WTC11 (cell line): Measurements from ENCODE around the gene ZIC5.

Experiments
- JUN ChIP-seq: sonication (generic); formaldehyde crosslinking; IDR thresholded peaks from 2 replicates; pipeline ENCODE4 v1.8.0; 2023; ENCODE audit warnings: mild to moderate bottlenecking, missing genetic modification reagents
- NFYB ChIP-seq: sonication (generic); formaldehyde crosslinking; conservative IDR thresholded peaks from 2 replicates; pipeline ENCODE4 v1.8.0; 2022; ENCODE audit warnings: low read depth, missing genetic modification reagents
- TEAD1 ChIP-seq: sonication (generic); formaldehyde crosslinking; IDR thresholded peaks from 2 replicates; pipeline ENCODE4 v1.8.0; 2022; ENCODE audit warnings: mild to moderate bottlenecking, missing genetic modification reagents
- TEAD4 ChIP-seq: sonication (generic); formaldehyde crosslinking; IDR thresholded peaks from 2 replicates; pipeline ENCODE4 v1.8.0; 2022; ENCODE audit warnings: mild to moderate bottlenecking, missing genetic modification reagents
- ZNF423 ChIP-seq: fragments of 250-450 bp; sonication (Bioruptor Pico); IDR thresholded peaks from 2 replicates; pipeline ENCODE4 v2.1.2; 2022; ENCODE audit warnings: mild to moderate bottlenecking, moderate library complexity
- ZNF671 ChIP-seq: fragments of 250-450 bp; sonication (Bioruptor Pico); IDR thresholded peaks from 2 replicates; pipeline ENCODE4 v1.8.0; 2021; ENCODE audit warnings: mild to moderate bottlenecking
- TF ChIP-seq, protein P1 (sequence below): fragments of 200-600 bp; IDR thresholded peaks from 2 replicates; pipeline ENCODE4 v1.8.0; 2022; ENCODE audit warnings: antibody characterized with exemption
- TF ChIP-seq, protein P2 (sequence below): sonication (generic); formaldehyde crosslinking; IDR thresholded peaks from 2 replicates; pipeline ENCODE4 v1.8.1; 2023; ENCODE audit warnings: mild to moderate bottlenecking, missing genetic modification reagents, moderate library complexity
- TF ChIP-seq, protein P3 (sequence below): sonication (generic); formaldehyde crosslinking; IDR thresholded peaks from 2 replicates; pipeline ENCODE4 v1.8.0; 2022; ENCODE audit warnings: missing genetic modification reagents
- TF ChIP-seq, protein P4 (sequence below): fragments of 250-450 bp; sonication (Bioruptor Pico); IDR thresholded peaks from 2 replicates; pipeline ENCODE4 v1.9.0; 2021; ENCODE audit warnings: mild to moderate bottlenecking, borderline replicate concordance
- TF ChIP-seq, protein P5 (sequence below): sonication (generic); formaldehyde crosslinking; IDR thresholded peaks from 2 replicates; pipeline ENCODE4 v1.8.0; 2022; ENCODE audit warnings: mild to moderate bottlenecking, missing genetic modification reagents
- TF ChIP-seq, protein P6 (sequence below): sonication (generic); formaldehyde crosslinking; IDR thresholded peaks from 2 replicates; pipeline ENCODE4 v1.8.1; 2022; ENCODE audit warnings: mild to moderate bottlenecking, missing genetic modification reagents, moderate library complexity, borderline replicate concordance

DNA sequence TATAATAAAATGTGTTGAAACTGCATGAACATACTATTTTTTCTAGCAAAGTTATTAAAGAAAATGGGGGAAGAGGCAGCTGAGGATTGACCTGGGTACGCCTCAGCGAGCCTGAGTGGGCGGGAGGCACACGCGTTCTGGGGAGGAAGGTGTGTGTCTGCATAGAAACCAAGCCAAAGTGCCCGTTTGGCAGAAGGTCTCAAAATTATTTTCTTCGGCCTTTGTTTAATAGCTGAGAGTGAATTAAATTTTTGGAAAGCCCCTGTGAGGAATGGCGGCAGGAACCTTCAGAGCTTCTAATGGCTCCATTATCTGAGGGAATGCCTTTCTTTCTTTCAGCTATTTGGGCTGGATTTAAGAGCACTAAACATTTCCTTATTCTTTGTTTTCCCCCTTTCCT lies 15.2 kb upstream of the ZIC5 start:
- TF ChIP-seq TEAD1 (CRISPR knock-in tag) (no peak), JUN (CRISPR knock-in tag) (no peak), NFYB (CRISPR knock-in tag) (no peak), TEAD4 (no peak), ZNF671 (no peak), ZNF423 (CRISPR knock-in tag) (no peak)
- TF ChIP-seq, protein P1, sequence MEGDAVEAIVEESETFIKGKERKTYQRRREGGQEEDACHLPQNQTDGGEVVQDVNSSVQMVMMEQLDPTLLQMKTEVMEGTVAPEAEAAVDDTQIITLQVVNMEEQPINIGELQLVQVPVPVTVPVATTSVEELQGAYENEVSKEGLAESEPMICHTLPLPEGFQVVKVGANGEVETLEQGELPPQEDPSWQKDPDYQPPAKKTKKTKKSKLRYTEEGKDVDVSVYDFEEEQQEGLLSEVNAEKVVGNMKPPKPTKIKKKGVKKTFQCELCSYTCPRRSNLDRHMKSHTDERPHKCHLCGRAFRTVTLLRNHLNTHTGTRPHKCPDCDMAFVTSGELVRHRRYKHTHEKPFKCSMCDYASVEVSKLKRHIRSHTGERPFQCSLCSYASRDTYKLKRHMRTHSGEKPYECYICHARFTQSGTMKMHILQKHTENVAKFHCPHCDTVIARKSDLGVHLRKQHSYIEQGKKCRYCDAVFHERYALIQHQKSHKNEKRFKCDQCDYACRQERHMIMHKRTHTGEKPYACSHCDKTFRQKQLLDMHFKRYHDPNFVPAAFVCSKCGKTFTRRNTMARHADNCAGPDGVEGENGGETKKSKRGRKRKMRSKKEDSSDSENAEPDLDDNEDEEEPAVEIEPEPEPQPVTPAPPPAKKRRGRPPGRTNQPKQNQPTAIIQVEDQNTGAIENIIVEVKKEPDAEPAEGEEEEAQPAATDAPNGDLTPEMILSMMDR: no peak
- TF ChIP-seq, protein P2, sequence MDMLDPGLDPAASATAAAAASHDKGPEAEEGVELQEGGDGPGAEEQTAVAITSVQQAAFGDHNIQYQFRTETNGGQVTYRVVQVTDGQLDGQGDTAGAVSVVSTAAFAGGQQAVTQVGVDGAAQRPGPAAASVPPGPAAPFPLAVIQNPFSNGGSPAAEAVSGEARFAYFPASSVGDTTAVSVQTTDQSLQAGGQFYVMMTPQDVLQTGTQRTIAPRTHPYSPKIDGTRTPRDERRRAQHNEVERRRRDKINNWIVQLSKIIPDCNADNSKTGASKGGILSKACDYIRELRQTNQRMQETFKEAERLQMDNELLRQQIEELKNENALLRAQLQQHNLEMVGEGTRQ (CRISPR knock-in tag): no peak
- TF ChIP-seq, protein P3, sequence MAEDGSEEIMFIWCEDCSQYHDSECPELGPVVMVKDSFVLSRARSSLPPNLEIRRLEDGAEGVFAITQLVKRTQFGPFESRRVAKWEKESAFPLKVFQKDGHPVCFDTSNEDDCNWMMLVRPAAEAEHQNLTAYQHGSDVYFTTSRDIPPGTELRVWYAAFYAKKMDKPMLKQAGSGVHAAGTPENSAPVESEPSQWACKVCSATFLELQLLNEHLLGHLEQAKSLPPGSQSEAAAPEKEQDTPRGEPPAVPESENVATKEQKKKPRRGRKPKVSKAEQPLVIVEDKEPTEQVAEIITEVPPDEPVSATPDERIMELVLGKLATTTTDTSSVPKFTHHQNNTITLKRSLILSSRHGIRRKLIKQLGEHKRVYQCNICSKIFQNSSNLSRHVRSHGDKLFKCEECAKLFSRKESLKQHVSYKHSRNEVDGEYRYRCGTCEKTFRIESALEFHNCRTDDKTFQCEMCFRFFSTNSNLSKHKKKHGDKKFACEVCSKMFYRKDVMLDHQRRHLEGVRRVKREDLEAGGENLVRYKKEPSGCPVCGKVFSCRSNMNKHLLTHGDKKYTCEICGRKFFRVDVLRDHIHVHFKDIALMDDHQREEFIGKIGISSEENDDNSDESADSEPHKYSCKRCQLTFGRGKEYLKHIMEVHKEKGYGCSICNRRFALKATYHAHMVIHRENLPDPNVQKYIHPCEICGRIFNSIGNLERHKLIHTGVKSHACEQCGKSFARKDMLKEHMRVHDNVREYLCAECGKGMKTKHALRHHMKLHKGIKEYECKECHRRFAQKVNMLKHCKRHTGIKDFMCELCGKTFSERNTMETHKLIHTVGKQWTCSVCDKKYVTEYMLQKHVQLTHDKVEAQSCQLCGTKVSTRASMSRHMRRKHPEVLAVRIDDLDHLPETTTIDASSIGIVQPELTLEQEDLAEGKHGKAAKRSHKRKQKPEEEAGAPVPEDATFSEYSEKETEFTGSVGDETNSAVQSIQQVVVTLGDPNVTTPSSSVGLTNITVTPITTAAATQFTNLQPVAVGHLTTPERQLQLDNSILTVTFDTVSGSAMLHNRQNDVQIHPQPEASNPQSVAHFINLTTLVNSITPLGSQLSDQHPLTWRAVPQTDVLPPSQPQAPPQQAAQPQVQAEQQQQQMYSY (CRISPR knock-in tag): no peak
- TF ChIP-seq, protein P4, sequence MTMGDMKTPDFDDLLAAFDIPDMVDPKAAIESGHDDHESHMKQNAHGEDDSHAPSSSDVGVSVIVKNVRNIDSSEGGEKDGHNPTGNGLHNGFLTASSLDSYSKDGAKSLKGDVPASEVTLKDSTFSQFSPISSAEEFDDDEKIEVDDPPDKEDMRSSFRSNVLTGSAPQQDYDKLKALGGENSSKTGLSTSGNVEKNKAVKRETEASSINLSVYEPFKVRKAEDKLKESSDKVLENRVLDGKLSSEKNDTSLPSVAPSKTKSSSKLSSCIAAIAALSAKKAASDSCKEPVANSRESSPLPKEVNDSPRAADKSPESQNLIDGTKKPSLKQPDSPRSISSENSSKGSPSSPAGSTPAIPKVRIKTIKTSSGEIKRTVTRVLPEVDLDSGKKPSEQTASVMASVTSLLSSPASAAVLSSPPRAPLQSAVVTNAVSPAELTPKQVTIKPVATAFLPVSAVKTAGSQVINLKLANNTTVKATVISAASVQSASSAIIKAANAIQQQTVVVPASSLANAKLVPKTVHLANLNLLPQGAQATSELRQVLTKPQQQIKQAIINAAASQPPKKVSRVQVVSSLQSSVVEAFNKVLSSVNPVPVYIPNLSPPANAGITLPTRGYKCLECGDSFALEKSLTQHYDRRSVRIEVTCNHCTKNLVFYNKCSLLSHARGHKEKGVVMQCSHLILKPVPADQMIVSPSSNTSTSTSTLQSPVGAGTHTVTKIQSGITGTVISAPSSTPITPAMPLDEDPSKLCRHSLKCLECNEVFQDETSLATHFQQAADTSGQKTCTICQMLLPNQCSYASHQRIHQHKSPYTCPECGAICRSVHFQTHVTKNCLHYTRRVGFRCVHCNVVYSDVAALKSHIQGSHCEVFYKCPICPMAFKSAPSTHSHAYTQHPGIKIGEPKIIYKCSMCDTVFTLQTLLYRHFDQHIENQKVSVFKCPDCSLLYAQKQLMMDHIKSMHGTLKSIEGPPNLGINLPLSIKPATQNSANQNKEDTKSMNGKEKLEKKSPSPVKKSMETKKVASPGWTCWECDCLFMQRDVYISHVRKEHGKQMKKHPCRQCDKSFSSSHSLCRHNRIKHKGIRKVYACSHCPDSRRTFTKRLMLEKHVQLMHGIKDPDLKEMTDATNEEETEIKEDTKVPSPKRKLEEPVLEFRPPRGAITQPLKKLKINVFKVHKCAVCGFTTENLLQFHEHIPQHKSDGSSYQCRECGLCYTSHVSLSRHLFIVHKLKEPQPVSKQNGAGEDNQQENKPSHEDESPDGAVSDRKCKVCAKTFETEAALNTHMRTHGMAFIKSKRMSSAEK: no peak
- TF ChIP-seq, protein P5, sequence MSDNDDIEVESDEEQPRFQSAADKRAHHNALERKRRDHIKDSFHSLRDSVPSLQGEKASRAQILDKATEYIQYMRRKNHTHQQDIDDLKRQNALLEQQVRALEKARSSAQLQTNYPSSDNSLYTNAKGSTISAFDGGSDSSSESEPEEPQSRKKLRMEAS (CRISPR knock-in tag): no peak
- TF ChIP-seq, protein P6, sequence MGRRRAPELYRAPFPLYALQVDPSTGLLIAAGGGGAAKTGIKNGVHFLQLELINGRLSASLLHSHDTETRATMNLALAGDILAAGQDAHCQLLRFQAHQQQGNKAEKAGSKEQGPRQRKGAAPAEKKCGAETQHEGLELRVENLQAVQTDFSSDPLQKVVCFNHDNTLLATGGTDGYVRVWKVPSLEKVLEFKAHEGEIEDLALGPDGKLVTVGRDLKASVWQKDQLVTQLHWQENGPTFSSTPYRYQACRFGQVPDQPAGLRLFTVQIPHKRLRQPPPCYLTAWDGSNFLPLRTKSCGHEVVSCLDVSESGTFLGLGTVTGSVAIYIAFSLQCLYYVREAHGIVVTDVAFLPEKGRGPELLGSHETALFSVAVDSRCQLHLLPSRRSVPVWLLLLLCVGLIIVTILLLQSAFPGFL (CRISPR knock-in tag): no peak
